H9 (cell line): Measurements from ENCODE around the gene FBXL7. TPM values are rescaled to one million over a fixed set of nuclear protein-coding genes. Genes with fewer than 3 reads are reported as not detected.

Source experiments
- DNase-seq: peaks from one replicate; pipeline ENCODE4 v3.0.0-alpha.2; 2017
- H2AFZ ChIP-seq: one replicate; pipeline ENCODE4 v1.6.1; 2013; ENCODE audit warnings: mild to moderate bottlenecking, low read length, control low read depth, moderate library complexity
- H2AK5ac ChIP-seq: 2 replicates; pipeline ENCODE4 v1.6.1; 2013; ENCODE audit warnings: low read length, control low read depth, mixed read lengths; ENCODE audit not compliant: insufficient read length
- H2BK120ac ChIP-seq: one replicate; pipeline ENCODE4 v1.6.1; 2013; ENCODE audit warnings: low read depth, mild to moderate bottlenecking, low read length, control low read depth, inconsistent platforms; ENCODE audit not compliant: poor library complexity, severe bottlenecking
- H2BK12ac ChIP-seq: 2 replicates; pipeline ENCODE4 v1.6.1; 2013; ENCODE audit warnings: low read length, control low read depth, mixed read lengths, low read depth; ENCODE audit not compliant: insufficient read length
- H2BK15ac ChIP-seq: 2 replicates; pipeline ENCODE4 v1.6.1; 2013; ENCODE audit warnings: low read depth, low read length, control low read depth
- H2BK20ac ChIP-seq: one replicate; pipeline ENCODE4 v1.6.1; 2013; ENCODE audit warnings: low read depth, mild to moderate bottlenecking, low read length, control low read depth, inconsistent platforms; ENCODE audit not compliant: poor library complexity, severe bottlenecking
- H2BK5ac ChIP-seq: 2 replicates; pipeline ENCODE4 v1.6.1; 2013; ENCODE audit warnings: low read length, control low read depth, mixed read lengths; ENCODE audit not compliant: insufficient read length
- H3K14ac ChIP-seq: 2 replicates; pipeline ENCODE4 v1.6.1; 2013; ENCODE audit warnings: low read length, control low read depth; ENCODE audit not compliant: insufficient read depth
- H3K18ac ChIP-seq: 2 replicates; pipeline ENCODE4 v1.6.1; 2013; ENCODE audit warnings: low read depth, mild to moderate bottlenecking, mixed read lengths, low read length, control low read depth; ENCODE audit not compliant: insufficient read length
- H3K23ac ChIP-seq: 2 replicates; pipeline ENCODE4 v1.6.1; 2013; ENCODE audit warnings: low read length, control low read depth, mixed read lengths, low read depth; ENCODE audit not compliant: insufficient read length
- H3K23me2 ChIP-seq: 2 replicates; pipeline ENCODE4 v1.6.1; 2013; ENCODE audit warnings: low read depth, mild to moderate bottlenecking, mixed read lengths, low read length, control low read depth; ENCODE audit not compliant: insufficient read length, poor library complexity, severe bottlenecking
- H3K27ac ChIP-seq: 2 replicates; pipeline ENCODE4 v1.5.1; 2013; ENCODE audit warnings: low read length, control low read depth, mixed read lengths, low read depth; ENCODE audit not compliant: insufficient read length
- H3K27me3 ChIP-seq: 2 replicates; pipeline ENCODE4 v1.6.1; 2013; ENCODE audit warnings: low read length, control low read depth, inconsistent platforms; ENCODE audit not compliant: insufficient read depth
- H3K4ac ChIP-seq: 2 replicates; pipeline ENCODE4 v1.6.1; 2013; ENCODE audit warnings: low read depth, mild to moderate bottlenecking, control low read depth, inconsistent platforms, low read length, moderate library complexity
- H3K4me1 ChIP-seq: 2 replicates; pipeline ENCODE4 v1.6.1; 2013; ENCODE audit warnings: low read length, control low read depth, inconsistent platforms; ENCODE audit not compliant: insufficient read depth
- H3K4me2 ChIP-seq: 2 replicates; pipeline ENCODE4 v1.6.1; 2013; ENCODE audit warnings: low read length, control low read depth, mixed read lengths; ENCODE audit not compliant: insufficient read length, insufficient read depth
- H3K56ac ChIP-seq: 2 replicates; pipeline ENCODE4 v1.6.1; 2013; ENCODE audit warnings: low read depth, mild to moderate bottlenecking, mixed read lengths, low read length, control low read depth; ENCODE audit not compliant: insufficient read length
- H3K79me1 ChIP-seq: 2 replicates; pipeline ENCODE4 v1.6.1; 2013; ENCODE audit warnings: low read depth, mild to moderate bottlenecking, moderate library complexity, low read length, control low read depth, inconsistent platforms; ENCODE audit not compliant: insufficient read depth, poor library complexity, severe bottlenecking
- H3K79me2 ChIP-seq: 2 replicates; pipeline ENCODE4 v1.6.1; 2013; ENCODE audit warnings: low read length, control low read depth, inconsistent platforms; ENCODE audit not compliant: insufficient read depth
- H3K9ac ChIP-seq: 2 replicates; pipeline ENCODE4 v1.6.1; 2013; ENCODE audit warnings: low read length, control low read depth, mixed read lengths; ENCODE audit not compliant: insufficient read length; ENCODE audit errors: extremely low read depth
- H3K9me3 ChIP-seq: one replicate; pipeline ENCODE4 v1.6.1; 2013; ENCODE audit warnings: low read depth, low read length, inconsistent platforms; ENCODE audit not compliant: control insufficient read depth
- H3T11ph ChIP-seq: one replicate; pipeline ENCODE4 v1.6.1; 2013; ENCODE audit warnings: mild to moderate bottlenecking, low read length, control low read depth, inconsistent platforms
- H4K20me1 ChIP-seq: one replicate; pipeline ENCODE4 v1.6.1; 2013; ENCODE audit not compliant: control insufficient read depth, insufficient read length, insufficient read depth
- H4K5ac ChIP-seq: 2 replicates; pipeline ENCODE4 v1.6.1; 2013; ENCODE audit warnings: low read depth, mild to moderate bottlenecking, mixed read lengths, low read length, control low read depth; ENCODE audit not compliant: insufficient read length
- H4K8ac ChIP-seq: replicated peaks from 2 replicates; pipeline ENCODE4 v1.6.1; 2013; ENCODE audit warnings: low read length, control low read depth, mixed read lengths, low read depth; ENCODE audit not compliant: insufficient read length
- H4K91ac ChIP-seq: 2 replicates; pipeline ENCODE4 v1.6.1; 2013; ENCODE audit warnings: low read depth, mild to moderate bottlenecking, moderate library complexity, mixed read lengths, low read length, control low read depth; ENCODE audit not compliant: insufficient read length
- H3K27ac Mint-ChIP-seq, 3 experiments: 2 replicates in 2 of 3; 3 replicates in 1 of 3; pipeline ENCODE4 v1.8.0; 2020 to 2021; ENCODE audit warnings: mixed read lengths in 3 of 3, mild to moderate bottlenecking in 1 of 3, moderate library complexity in 1 of 3
- H3K27me3 Mint-ChIP-seq: 2 replicates; pipeline ENCODE4 v1.8.0; 2021; ENCODE audit warnings: low read depth, mild to moderate bottlenecking, moderate library complexity, mixed read lengths
- H3K36me3 Mint-ChIP-seq, 3 experiments: 2 replicates in 2 of 3; 3 replicates in 1 of 3; pipeline ENCODE4 v1.8.0; 2020 to 2021; ENCODE audit warnings: low read depth in 3 of 3, mixed read lengths in 3 of 3; ENCODE audit not compliant: insufficient read depth in 1 of 3
- H3K4me1 Mint-ChIP-seq, 2 experiments: 2 replicates each; pipeline ENCODE4 v1.8.0; 2020; ENCODE audit warnings: mixed read lengths in 2 of 2
- H3K4me3 Mint-ChIP-seq, 2 experiments: 2 replicates in 1 of 2; 3 replicates in 1 of 2; pipeline ENCODE4 v1.8.0; 2020 to 2021; ENCODE audit warnings: mild to moderate bottlenecking in 2 of 2, mixed read lengths in 2 of 2, moderate library complexity in 1 of 2
- H3K9me3 Mint-ChIP-seq, 2 experiments: 2 replicates in 1 of 2; 3 replicates in 1 of 2; pipeline ENCODE4 v1.8.0; 2020; ENCODE audit warnings: mild to moderate bottlenecking in 2 of 2, mixed read lengths in 2 of 2, moderate library complexity in 1 of 2
- total RNA-seq: library from RNA; stranded (reverse); gene quantifications from 2 replicates; pipeline ENCODE4 v1.2.1, GENCODE V29; 2021
- TF ChIP-seq, protein P1 (sequence below): fragments of 200-600 bp; sonication (generic); conservative IDR thresholded peaks from 3 replicates; pipeline ENCODE4 v1.8.0; 2021; ENCODE audit warnings: antibody characterized with exemption, mild to moderate bottlenecking

FBXL7 gene
- total RNA-seq, 1 experiment from 2014 or later, result 14.6 TPM

DNA sequence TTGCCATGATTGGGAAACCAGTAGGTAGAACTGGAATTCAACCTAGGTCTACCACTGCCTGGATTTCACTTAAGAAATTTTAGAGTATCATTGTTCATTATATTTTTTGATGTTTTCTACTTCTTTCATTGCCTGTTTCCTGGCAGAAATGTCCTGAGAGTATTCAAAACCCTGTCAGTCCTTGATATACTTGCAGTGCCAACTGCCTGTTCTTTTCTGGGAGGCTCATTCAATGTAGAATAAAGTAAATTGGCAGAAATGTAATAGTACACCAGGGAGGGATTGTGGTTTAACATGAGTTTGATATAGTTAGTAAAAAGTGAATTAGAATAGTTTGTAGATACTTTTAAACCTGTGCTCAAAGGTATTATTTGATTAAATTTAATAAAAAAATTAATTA is 286.3 kb downstream of the FBXL7 start:
- Histone ChIP-seq H3K79me1 (no peaks in the 10 kb centered on the region), H3K4me1 (no peaks in the 10 kb centered on the region), H4K91ac (no peak overlapping the region), H3T11ph (no peak overlapping the region), H3K18ac (no peak overlapping the region), H2BK15ac (no peak overlapping the region), H2AFZ (no peak overlapping the region), H2AK5ac (no peak overlapping the region), H3K4ac (no peak overlapping the region), H4K5ac (no peak overlapping the region), H3K79me2 (no peaks in the 10 kb centered on the region), H3K23ac (no peak overlapping the region), H4K8ac (no peak overlapping the region), H2BK12ac (no peak overlapping the region), H4K20me1 (no peaks in the 10 kb centered on the region), H2BK5ac (no peak overlapping the region), H3K4me2 (no peak overlapping the region), H3K27me3 (no peaks in the 10 kb centered on the region), H3K14ac (no peak overlapping the region), H3K9me3 (no peaks in the 10 kb centered on the region), H3K23me2 (no peaks in the 10 kb centered on the region), H3K9ac (no peak overlapping the region), H3K27ac (no peak overlapping the region), H3K56ac (no peak overlapping the region), H2BK20ac (no peak overlapping the region), H2BK120ac (no peak overlapping the region)
- no peak for DNase-seq
- Mint-ChIP-seq H3K27ac (no peak overlapping the region), H3K9me3 (peaks cover 0 to under 1% of the 10 kb centered on the region in 2 experiments; a peak in 1 of 5 replicates), H3K27me3 (no peaks in the 10 kb centered on the region), H3K4me1 (peaks cover 4 to 21% of the 10 kb centered on the region in 2 experiments; a peak in 3 of 4 replicates), H3K4me3 (no peak overlapping the region), H3K36me3 (no peaks in the 10 kb centered on the region)
- TF ChIP-seq, protein P1, sequence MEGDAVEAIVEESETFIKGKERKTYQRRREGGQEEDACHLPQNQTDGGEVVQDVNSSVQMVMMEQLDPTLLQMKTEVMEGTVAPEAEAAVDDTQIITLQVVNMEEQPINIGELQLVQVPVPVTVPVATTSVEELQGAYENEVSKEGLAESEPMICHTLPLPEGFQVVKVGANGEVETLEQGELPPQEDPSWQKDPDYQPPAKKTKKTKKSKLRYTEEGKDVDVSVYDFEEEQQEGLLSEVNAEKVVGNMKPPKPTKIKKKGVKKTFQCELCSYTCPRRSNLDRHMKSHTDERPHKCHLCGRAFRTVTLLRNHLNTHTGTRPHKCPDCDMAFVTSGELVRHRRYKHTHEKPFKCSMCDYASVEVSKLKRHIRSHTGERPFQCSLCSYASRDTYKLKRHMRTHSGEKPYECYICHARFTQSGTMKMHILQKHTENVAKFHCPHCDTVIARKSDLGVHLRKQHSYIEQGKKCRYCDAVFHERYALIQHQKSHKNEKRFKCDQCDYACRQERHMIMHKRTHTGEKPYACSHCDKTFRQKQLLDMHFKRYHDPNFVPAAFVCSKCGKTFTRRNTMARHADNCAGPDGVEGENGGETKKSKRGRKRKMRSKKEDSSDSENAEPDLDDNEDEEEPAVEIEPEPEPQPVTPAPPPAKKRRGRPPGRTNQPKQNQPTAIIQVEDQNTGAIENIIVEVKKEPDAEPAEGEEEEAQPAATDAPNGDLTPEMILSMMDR, result no peak
